Sigmoid colon (tissue), 3 donors: ENCODE measurements around the gene SOCS6.
"Not testable (repeated sequence)": the region's sequence is repeated elsewhere in the genome, so short reads cannot be mapped to it uniquely, and the experiment has no call there.

Experiments
- CTCF ChIP-seq, 4 experiments: fragments of 450-650 bp in 3 of 4; fragments of 200-600 bp in 1 of 4; IDR thresholded peaks; one replicate each; pipeline ENCODE4 v1.5.1; 2016 to 2019; ENCODE audit warnings: antibody characterized with exemption in 4 of 4, mild to moderate bottlenecking in 3 of 4, moderate library complexity in 2 of 4
- POLR2A ChIP-seq, 2 donors: fragments of 450-650 bp; IDR thresholded peaks; one replicate each; pipeline ENCODE4 v1.6.1; 2016; ENCODE audit warnings: antibody characterized with exemption in 2 of 2, mild to moderate bottlenecking in 2 of 2, moderate library complexity in 2 of 2

- not testable (repeated sequence) for TF ChIP-seq POLR2A, CTCF (IDR thresholded peaks at IDR 0.05)
Observed at GRCh38 chr18:70358105-70358406, 69.2 kb downstream of the SOCS6 start.
